HS-5 (cell line): ENCODE results near the gene TNFRSF12A.

Experiments
- DNase-seq: peaks from one replicate; pipeline ENCODE4 v3.0.0-alpha.2; 2012; ENCODE audit warnings: low read depth

TNFRSF12A gene

DNA sequence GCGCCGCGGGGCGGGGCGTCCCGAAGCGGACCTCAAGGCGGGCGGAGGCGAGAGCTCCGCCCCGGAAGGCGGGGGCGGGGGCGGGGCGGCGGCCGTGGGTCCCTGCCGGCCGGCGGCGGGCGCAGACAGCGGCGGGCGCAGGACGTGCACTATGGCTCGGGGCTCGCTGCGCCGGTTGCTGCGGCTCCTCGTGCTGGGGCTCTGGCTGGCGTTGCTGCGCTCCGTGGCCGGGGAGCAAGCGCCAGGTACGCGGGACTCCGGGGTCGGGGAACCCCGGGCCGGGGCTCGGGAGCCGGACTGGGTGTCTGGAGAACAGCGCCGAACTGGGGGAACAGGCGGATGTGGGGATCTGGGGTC lies at the start of gene TNFRSF12A:
TNFRSF12A (plus strand) TSS at position 122 of the 357 bp plus-strand sequence; CDS start at position 152, 30 bp downstream.
- no peak for DNase-seq

DNA sequence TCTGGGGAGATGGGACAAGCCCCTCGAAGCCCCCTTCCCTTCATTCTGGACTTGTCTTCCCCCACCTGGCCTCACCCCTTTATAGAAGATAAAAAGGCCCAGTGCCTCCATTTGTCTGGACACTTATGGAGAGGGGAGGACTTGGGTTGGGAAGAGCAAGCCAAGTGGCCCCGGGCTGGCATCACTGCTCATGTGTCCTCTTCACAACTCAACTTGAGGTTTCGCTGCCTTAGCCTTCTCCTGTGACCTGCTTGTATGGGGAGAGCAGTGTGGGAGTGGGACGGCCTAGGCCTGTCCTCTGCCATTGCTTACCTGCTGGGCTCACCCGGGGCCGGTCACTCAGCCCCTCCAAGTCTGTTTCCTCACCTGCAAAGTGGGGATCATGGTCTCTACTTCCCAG lies 49.6 kb upstream of the TNFRSF12A start:
- DNase-seq, result no peak

- DNase-seq, result no peak
These were observed 48.8 kb upstream of the TNFRSF12A start for GRCh38 chr16:2971134-2971984.

- DNase-seq, result no peak
These were observed 48.0 kb upstream of the TNFRSF12A start for GRCh38 chr16:2971985-2972784.

GRCh38 chr16:2973093-2973492 lies 47.1 kb upstream of the TNFRSF12A start:
- DNase-seq, result no peak

- no peak for DNase-seq
These were observed 46.4 kb upstream of the TNFRSF12A start for GRCh38 chr16:2973605-2974318.

GRCh38 chr16:2974319-2975056 lies 45.7 kb upstream of the TNFRSF12A start:
- DNase-seq, result no peak

- DNase-seq, result no peak
These were observed 44.9 kb upstream of the TNFRSF12A start for GRCh38 chr16:2975161-2975795.

DNA sequence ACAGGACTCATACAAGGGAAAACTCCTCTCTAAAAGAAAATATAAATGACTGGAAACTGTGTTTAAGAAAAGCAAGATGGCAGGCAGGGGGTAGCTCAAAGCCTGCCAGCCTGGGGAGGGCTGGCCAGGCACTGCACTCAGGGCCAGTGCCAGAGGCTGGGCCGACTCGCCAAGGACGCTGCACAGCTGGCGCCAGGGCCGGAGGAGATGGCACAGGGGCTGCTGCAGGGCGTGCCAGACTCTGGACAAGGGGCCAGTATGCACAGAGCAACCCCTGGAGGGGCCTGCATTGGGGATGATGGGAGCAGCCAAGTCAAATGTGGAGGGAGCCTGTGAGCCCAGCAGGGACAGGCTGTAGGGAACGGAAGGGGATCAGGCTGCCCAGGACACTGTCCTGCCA lies 44.0 kb upstream of the TNFRSF12A start:
- DNase-seq, result no peak

- no peak for DNase-seq
These were observed 43.5 kb upstream of the TNFRSF12A start for GRCh38 chr16:2976673-2977072.

DNA sequence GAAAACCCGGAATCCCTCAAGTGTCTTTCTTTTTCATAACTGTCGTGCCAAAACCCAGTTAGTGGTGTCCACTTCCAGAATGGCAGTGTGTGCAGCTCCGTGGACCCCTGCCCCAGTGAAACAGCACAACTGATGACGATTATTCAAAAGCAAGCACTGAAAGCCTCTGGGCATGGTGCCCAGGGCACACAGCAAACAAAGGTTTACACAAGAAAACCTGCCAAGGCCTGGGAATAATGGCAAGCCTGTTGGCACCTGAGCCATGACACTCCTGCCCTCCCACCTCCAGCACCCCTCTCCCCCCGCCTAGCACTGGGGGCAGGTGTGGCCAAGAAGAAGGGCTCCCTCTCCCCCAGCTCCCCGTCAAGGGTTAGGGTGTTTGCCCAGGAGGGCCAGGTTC lies 42.7 kb upstream of the TNFRSF12A start:
- DNase-seq, result no peak

GRCh38 chr16:2979669-2980226 lies 40.4 kb upstream of the TNFRSF12A start:
- DNase-seq, result no peak

DNA sequence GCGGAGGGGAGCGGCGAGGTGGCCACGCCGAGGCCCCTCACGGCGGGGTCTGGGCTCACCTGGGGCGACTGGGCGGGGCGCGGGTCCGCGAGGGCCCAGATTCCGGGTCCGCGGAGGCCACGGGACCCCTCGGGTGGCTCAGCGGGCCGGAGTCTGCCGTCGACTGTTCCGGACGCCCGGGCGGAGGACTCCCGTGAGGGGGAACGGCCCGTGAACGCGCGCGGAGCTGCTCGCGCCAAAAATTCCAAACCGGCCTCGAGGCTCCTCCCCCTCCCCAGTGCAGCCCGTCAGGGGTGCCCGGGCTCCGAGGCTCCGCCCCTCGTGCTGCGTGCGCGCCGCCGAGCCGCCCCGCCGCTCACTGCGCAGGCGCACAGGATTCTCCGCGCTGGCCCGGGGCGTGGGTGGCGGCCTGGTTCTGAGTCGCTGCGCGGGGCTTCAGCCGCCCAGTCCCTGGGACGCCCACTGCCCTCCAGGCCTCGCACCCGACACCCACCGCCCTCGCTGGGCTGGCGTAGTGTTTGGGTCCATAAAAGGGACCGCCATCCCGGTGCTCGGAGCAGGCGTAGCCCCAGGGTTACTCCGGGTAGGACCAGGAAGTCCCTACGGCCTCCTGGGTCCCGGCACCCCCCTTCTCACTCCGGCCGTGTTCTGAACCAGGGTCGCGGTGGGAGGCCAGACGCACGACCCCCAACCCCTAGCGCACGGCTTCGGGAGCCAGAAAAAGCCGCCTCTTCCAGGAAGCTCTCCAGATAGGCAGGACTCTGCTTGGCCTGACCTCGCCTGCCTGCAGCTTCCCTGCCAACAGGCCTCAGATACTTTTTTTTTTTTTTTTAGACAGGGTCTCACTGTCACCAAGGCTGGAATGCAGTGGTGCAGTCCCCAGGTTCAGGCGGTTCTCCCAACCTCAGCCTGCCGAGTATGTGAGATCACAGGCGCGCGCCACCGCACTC lies 39.7 kb upstream of the TNFRSF12A start, which contains the start of gene PKMYT1:
PKMYT1 (minus strand) TSS at position 220 of the 950 bp plus-strand sequence. CDS start 789 bp downstream, outside the sequence.
- no peak for DNase-seq

GRCh38 chr16:2981177-2981898 lies 38.8 kb upstream of the TNFRSF12A start:
- DNase-seq, result no peak

DNA sequence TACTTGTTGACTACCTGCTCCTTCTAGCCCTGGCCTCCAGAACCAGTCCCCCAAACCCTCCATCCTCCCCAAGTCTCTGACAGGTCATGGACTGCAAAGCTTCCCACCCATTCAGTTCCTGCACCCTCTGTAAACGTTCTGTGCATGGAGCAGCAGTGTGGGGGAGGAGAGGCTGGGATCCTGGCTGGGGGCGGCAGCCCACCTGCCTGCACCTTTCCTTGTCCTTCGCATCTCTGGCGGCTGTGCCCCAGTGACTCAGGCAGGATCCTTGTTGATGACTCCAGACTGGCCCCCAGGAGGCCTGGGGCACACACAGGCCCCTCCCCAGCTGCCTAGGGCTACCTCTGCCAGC lies 38.3 kb upstream of the TNFRSF12A start:
- no peak for DNase-seq

GRCh38 chr16:2982402-2982801 lies 37.8 kb upstream of the TNFRSF12A start:
- DNase-seq, result no peak

DNA sequence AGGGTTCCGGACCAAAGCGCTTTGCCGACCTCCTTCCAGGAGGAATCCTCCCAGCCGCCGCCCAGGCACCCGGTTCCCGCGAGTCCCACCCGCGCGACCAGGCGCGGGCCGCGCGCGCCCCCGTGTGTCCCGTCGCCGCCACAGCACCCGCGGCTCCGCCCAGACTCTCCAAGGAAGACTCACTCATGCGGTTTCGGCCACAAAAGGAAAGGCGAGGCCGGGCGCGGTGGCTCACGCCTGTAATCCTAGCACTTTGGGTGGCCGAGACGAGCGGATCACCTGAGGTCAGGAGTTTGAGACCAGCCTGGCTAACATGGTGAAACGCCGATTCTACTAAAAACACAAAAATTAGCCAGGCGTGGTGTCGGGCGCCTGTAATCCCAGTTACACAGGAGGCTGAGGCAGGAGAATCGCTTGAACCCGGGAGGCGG lies 36.4 kb upstream of the TNFRSF12A start:
- no peak for DNase-seq

DNA sequence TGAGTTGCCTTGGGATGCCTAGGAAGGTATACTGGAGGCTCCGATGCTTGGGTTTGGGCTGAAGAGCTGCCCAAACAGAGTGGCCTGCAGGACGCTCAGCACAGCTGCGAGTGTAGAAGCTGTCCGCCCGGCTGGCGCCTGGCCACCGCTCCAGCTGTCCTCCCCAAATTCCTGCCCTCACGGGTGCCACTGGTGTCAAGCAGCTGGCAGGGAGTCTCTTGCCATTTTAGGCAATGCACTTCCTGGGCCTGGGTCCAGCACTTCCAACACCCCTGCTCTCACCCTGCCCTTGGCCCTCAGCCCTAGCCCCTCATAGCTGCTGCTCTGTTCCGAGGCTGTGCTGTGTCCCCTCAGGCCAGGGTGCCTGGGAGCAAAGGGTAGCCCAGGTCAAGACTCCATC lies 34.7 kb upstream of the TNFRSF12A start:
- DNase-seq, result no peak

- no peak for DNase-seq
These were observed 34.2 kb upstream of the TNFRSF12A start for GRCh38 chr16:2985893-2986355.
